HG03025 (cell line): ENCODE measurements around the gene RRAS2.

ENCODE experiments used
- ATAC-seq: cut with Tn5 transposase; IDR thresholded peaks from one replicate; pipeline ENCODE4 v1.9.1; 2021; ENCODE audit warnings: mild to moderate bottlenecking, moderate library complexity; ENCODE audit not compliant: unreplicated experiment, low FRiP score

Gene RRAS2

GRCh38 chr11:14342906-14343305, 16.1 kb downstream of the RRAS2 start:
- ATAC-seq, result peak; percentile 68

- ATAC-seq, result no peak
Measured at GRCh38 chr11:14341968-14342367, 17.0 kb downstream of the RRAS2 start.

DNA sequence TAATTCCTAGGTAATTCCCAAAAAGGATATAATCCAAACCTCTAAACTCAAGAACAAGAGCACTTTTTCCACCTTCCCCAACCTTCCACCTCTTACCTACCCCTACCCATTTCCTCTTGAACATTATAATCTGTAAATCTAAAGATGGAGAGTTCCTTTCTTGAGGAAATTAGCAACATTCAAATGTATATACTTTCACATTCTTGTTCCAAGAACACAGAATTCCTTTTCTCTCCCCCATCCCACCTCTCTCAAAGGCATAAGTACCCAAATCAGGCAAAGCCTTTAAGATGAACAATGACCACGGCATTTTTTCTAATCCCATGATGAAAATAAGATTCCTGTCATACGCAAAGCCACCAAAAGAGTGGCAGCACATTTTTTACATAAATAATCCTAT, 18.3 kb downstream of the RRAS2 start:
- ATAC-seq, result no peak

- ATAC-seq, result no peak
Measured at GRCh38 chr11:14339356-14339755, 19.6 kb downstream of the RRAS2 start.

DNA sequence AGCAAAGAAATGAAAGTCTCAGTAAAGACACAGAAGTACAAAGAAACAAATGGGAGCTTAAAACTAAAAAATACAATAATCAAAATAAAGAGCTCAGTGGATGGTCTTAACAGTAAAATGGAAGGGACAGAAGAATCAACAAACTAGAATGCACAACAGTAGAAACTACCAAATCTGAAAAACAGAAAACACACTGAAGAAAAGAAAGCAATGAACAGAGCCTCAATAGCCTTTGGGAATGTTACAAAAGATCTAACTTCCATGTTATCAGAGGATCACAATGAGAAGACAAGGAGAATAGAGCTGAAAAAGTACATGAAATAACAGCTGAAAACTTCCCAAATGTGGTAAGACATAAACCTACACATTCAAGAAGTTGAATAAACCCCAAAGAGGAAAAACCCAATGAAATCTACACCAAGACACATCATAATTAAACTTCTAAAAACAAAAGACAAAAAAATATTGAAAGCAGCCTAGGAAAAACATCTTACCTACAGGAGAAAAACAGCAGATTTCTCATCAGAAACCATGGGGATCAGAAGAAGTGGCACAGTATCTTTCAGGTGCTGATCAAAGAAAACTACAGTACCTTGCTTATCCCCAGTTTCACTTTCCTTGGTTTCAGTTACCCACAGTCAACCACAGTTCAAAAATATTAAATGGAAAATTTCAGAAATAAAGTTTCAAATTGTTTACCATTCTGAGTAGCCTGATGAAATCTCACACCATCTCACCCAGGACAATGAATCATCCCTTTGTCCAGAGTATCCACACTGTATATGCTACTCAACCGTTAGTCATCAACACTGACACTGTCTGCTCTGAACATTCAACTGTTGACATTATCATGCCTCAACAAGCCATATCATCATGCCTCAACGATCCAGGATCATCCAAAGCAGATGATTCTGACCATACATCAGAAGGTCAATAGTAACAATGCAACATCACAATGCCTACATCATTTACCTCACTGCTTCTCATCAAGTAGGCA, 22.2 kb downstream of the RRAS2 start:
- no peak for ATAC-seq

DNA sequence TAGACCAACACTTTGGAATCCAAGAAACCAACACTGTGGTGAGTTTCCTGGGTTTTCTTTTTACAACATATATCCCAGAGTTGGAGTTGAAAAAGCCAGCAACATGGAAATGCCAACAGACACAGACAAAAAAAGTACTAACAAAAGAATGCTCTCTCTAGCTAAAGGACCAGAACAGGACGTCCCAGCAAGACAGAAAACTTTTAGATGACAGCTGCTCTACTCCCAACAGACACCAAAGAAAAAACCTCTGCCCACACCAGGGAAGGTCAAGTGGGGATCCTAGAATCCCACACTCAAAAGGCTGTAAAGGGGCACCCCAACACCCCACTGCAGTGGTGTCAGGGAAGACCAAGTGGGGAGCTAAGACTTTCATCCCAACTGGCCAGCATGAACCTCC, 23.3 kb downstream of the RRAS2 start:
- no peak for ATAC-seq

GRCh38 chr11:14334893-14335292, 24.1 kb downstream of the RRAS2 start:
- ATAC-seq, result no peak

GRCh38 chr11:14334192-14334591, 24.8 kb downstream of the RRAS2 start:
- ATAC-seq, result no peak

GRCh38 chr11:14331476-14332136, 27.4 kb downstream of the RRAS2 start:
- ATAC-seq, result peak; percentile 41

DNA sequence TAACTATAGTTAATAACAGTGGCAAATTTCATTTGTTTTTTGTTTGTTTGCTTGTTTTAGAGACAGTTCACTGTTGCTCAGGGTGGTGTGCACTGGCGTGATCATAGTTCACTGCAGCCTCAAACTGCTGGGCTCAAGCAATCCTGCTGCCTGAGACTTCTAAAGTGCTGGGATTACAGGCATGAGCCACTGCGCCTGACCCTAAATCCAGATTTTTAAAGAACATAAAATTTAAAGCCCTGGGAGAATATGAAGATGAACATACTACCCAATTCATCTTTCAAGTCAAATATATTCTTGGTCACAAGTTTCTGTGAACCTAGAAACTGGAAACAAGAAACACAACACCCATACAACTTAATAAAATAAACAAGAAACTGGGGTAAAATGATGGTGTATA, 28.1 kb downstream of the RRAS2 start:
- no peak for ATAC-seq

- no peak for ATAC-seq
Measured at GRCh38 chr11:14329702-14330101, 29.3 kb downstream of the RRAS2 start.

DNA sequence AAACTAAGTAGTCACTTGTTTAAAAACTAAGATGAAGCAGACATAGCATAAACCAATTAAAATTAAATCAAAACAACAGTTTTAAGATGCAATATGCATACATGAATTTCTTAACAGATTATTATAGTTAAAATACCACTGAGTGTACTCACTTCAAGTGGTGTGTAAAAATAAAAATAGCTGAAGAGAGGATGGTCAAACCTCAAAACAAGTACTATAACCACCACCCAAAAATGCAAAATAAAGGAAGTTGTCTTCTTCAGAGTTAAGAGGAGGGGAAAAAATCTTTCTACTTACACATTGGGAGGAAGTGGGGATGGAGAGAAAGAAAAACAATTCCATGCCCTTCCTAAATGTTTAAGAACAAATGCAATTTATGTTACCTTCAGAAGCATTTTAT, 31.9 kb downstream of the RRAS2 start:
- ATAC-seq, result no peak

- no peak for ATAC-seq
Measured at GRCh38 chr11:14323118-14323676, 35.8 kb downstream of the RRAS2 start.

- ATAC-seq, result no peak
Measured at GRCh38 chr11:14322510-14322909, 36.5 kb downstream of the RRAS2 start.

DNA sequence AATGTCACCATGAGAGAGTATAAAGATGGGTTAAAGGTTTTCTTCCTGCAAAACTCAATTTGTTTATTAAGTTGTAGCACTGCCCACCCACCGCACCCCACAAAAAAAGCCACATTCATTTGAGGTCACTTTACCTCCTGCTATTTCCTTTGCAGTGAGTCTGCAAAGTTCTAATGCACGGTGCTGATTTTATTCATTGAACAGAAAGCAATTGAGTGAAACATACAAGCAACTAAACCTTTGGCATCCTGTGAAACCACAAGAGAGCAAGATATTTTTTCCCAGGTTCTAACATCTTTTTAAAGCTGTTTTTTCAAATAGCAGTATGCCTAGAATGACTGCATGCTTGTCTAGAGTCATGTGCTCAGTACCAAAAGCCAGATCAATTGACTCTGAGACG, 39.0 kb downstream of the RRAS2 start:
- no peak for ATAC-seq

DNA sequence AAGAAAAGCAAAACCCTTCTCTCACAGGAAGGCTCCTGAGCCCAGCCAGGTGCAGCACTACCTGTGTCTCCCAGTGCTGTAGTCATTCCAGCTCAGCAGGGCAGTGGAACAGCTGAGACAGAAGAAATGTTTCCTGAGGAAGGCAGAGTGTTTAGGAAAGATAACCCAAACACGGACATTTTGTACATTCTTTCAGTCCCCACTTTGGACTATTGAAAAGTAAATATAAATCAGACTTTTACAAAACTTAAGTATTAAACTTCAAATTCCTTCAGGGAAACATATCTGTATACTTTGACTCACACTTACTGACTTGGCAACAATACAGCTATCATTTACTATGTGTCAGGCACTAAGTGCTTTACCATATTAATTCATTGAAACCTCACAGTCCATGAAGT, 40.4 kb downstream of the RRAS2 start:
- ATAC-seq, result no peak

DNA sequence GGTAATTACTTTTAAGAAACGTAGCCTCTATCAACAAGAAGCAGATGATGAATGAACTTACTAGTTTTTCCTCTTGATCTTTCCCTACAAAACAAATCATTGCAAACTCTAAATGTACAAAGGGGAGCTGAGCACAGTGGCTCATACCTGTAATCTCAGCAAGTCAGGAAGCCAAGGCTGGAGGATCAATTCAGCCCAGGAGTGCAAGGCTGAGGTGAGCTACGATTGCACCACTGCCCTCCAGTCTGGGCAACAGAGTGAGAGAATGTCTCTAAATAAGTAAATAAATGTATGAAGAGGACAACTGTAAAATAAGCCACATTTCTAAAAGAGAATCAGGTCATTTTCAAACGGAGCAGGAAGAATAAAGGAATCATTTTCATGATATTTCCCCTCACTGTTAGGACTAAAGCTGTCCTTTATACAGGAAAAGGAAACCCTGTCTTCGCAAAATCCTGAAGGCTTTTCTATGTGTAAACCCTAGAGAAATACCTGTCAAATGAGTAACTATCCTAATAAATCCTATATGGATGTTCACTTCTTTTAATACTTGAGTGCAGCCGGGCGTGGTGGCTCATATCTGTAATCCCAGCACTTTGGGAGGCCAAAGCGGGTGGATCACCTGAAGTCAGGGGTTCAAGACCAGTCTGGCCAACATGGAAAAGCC, 41.2 kb downstream of the RRAS2 start:
- no peak for ATAC-seq

DNA sequence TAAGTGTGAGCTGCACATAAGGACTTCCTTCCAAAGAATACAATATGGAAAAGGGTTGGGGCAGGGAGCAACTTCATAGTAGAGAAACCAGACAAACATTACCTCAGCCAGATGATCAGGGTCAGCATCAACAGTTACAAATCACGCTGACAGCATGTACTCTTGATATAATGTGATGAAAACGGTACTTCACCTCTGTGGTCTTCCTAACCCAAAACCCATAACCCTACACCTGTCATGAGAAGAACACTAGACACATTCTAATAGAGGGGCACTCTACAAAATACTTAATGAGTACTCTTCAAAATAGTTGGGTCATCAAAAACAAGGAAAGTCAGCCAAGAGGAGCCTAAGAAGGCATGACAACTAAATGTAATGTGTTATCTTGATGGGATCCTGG, 43.9 kb downstream of the RRAS2 start:
- no peak for ATAC-seq

DNA sequence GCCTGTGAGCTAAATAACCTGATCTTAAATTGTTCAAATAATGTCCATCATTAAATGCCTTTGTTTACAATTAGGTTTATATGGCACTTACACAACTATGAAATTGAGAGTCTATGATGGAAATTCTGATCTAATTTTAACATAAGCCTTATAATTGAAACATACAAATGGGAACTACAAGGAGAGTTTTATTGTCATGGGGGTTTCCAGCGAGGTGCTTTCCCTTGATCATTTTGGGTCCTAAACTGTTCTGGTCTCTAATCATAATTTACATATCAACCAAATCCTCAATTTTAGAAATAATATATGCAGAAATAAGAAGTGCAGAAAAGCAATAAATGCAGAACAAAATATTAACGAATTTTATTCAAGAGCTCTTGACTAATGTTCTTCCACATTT, 44.9 kb downstream of the RRAS2 start:
- no peak for ATAC-seq

- no peak for ATAC-seq
Measured at GRCh38 chr11:14312736-14313438, 46.1 kb downstream of the RRAS2 start.
